Pancreas (tissue), 10 donors: ENCODE data around the gene CYSLTR2. TPM values are rescaled to one million over a fixed set of nuclear protein-coding genes. Genes with fewer than 3 reads are reported as not detected.

ENCODE experiments used
- ATAC-seq, 4 donors: fragments of 200-7000 bp; cut with Tn5 transposase; one replicate each; pipeline versions ENCODE4 v1.8.0 to v1.9.1; 2020; ENCODE audit warnings: mild to moderate bottlenecking in 4 of 4, moderate library complexity in 4 of 4
- DNase-seq, 6 donors: peaks; one replicate each; pipeline ENCODE4 v3.0.0-alpha.2; 2020
- FAIRE-seq: peaks from 2 replicates; lab custom pipeline; 2012; peaks lifted over from hg19 to GRCh38; lab: Jason Lieb, UNC
- H3K27ac ChIP-seq, 4 donors: fragments of 200-600 bp; sonication (generic); 1 replicate in 3 of 4; 2 replicates in 1 of 4; pipeline versions ENCODE4 v1.5.0 to v1.8.0; 2020
- H3K27me3 ChIP-seq, 4 donors: fragments of 200-600 bp; one replicate each; pipeline ENCODE4 v1.8.0; 2021
- H3K36me3 ChIP-seq, 3 donors: fragments of 200-600 bp; sonication (generic) in 1 of 3; one replicate each; pipeline versions ENCODE4 v1.5.0 to v1.8.0; 2020 to 2021
- H3K4me1 ChIP-seq, 3 donors: fragments of 200-600 bp; one replicate each; pipeline ENCODE4 v1.8.0; 2021
- H3K4me3 ChIP-seq, 4 donors: fragments of 200-600 bp; sonication (generic) in 2 of 4; one replicate each; pipeline versions ENCODE4 v1.5.0 to v1.8.0; 2020 to 2021
- H3K9me3 ChIP-seq, 4 donors: fragments of 200-600 bp; one replicate each; pipeline ENCODE4 v1.8.0; 2021
- CTCF ChIP-seq, 4 donors: fragments of 200-600 bp; sonication (generic) in 3 of 4; IDR thresholded peaks; one replicate each; pipeline versions ENCODE4 v1.5.0 to v1.8.0; 2021; ENCODE audit warnings: antibody characterized with exemption in 4 of 4
- WGBS, 2 donors: extraction: QIAGEN DNeasy Blood & Tissue Kit; methylation state at CpG; one replicate each; pipeline ENCODE4 v1.1.7; 2013; 5-methylcytosine and 5-hydroxymethylcytosine counted together
- intact Hi-C, 3 donors: fragments of 100-400 bp; cut with DNase I; formaldehyde crosslinking; loops; one replicate each; pipeline versions ENCODE4 v1.11.1 to v1.14.2; 2022
- polyA plus RNA-seq, 2 donors: library from polyadenylated mRNA; stranded (reverse); fragments of 200-250 nt; gene quantifications; one replicate each; pipeline ENCODE4 v1.2.3, GENCODE V29; 2013
- total RNA-seq, 6 donors: library from RNA; stranded (reverse); fragmentation: NEBNext Ultra II Directional in 4 of 6; extraction: Animal tissue kit (Norgen Biotek cat#: 25700) in 4 of 6; gene quantifications; one replicate each; pipeline versions ENCODE4 v1.2.1 to v1.2.4, GENCODE V29; 2021 to 2023
- donor health status: healthy with polysubstance abuse.
- donor health status: DM: no; HTN: no; CAD: no; lungs with moderate emphysema.
- donor health status: DM: no; HTN: no; CAD: no.
- donor health status: control.
- donor health status: control.
- donor health status: Bipolar disorder and iron deficiency.
- donor health status: DM: yes; HTN: yes; CAD: no.
- donor health status: DM: no; HTN: no; CAD: no.
- donor health status: DM: no; HTN: no; CAD: no.
- donor health status: DM: yes; HTN: yes; CAD: no.

CYSLTR2 gene
- total and polyA plus RNA-seq, 8 donors = 0.06 to 0.43 (median 0.17) TPM; not detected in 2

GRCh38 chr13:48707405-48707804 lies 53.7 kb downstream of the CYSLTR2 start:
- intact Hi-C loops = no loop called here
- WGBS, 2 donors = 78 to 83% methylated on average over 5 of the region's 5 CpGs
- H3K36me3 ChIP-seq = no peaks in the 10 kb centered on the region
- H3K9me3 ChIP-seq = no peaks in the 10 kb centered on the region
- no peaks in the 10 kb centered on the region for H3K27me3 ChIP-seq
- no peak for DNase-seq
- TF ChIP-seq CTCF (IDR thresholded peaks at IDR 0.05) = no peak
- ATAC-seq = no peak
- no peaks in the 10 kb centered on the region for H3K4me1 ChIP-seq
- no peak overlapping the region for H3K27ac ChIP-seq
- no peak for FAIRE-seq
- H3K4me3 ChIP-seq = no peak overlapping the region

DNA sequence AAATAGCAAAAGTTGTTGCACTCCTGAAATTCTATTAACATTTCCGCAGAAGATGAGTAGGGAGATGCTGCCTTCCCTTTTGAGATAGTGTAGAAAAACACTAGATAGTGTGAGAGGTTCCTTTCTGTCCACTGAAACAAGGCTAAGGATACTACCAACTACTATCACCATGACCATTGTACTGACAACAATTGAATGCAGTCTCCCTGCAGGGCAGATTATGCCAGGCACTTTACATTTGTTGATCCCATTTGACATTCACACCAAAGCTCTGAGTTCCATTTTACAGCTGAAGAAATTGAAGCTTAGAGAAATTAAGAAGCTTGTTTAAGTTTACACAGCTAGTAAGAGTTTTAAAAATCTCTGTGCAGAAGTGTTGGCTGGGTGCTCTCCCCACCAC lies 55.0 kb downstream of the CYSLTR2 start:
- H3K4me1 ChIP-seq = no peaks in the 10 kb centered on the region
- no peak for TF ChIP-seq CTCF (IDR thresholded peaks at IDR 0.05)
- no peaks in the 10 kb centered on the region for H3K36me3 ChIP-seq
- no peak overlapping the region for H3K27ac ChIP-seq
- intact Hi-C loops = no loop called here
- no peaks in the 10 kb centered on the region for H3K9me3 ChIP-seq
- no peaks in the 10 kb centered on the region for H3K27me3 ChIP-seq
- H3K4me3 ChIP-seq = no peak overlapping the region
- DNase-seq = no peak
- WGBS, 2 donors = 85 to 96% methylated on average over 1 of the region's 1 CpG
- ATAC-seq = no peak
- FAIRE-seq = no peak

DNA sequence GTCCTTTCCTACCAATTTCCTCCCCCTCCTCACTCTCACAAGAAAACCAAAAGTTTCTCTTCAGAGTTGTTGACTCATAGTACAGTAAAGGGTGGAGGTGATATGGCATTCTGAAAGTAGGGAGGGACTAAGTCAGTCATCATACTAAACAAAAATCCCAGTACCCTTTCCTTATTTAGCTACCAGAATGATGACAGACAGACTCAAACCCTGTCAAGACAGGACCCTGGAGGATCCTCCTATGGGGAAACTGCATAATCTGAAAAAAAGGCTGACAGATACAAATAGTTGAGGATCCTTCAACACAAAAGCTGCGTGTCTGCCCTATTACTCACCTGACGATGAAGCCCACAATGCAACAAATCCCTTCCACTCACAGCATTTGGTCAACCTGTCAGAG lies 55.5 kb downstream of the CYSLTR2 start:
- FAIRE-seq (no peak), ATAC-seq (no peak), DNase-seq (no peak)
- Histone ChIP-seq H3K9me3 (no peaks in the 10 kb centered on the region), H3K36me3 (no peaks in the 10 kb centered on the region), H3K27me3 (no peaks in the 10 kb centered on the region), H3K27ac (no peak overlapping the region), H3K4me3 (no peak overlapping the region), H3K4me1 (no peaks in the 10 kb centered on the region)
- intact Hi-C loops = no loop called here
- no peak for TF ChIP-seq CTCF (IDR thresholded peaks at IDR 0.05)
- WGBS, 2 donors = 69 to 82% methylated on average over 2 of the region's 2 CpGs

DNA sequence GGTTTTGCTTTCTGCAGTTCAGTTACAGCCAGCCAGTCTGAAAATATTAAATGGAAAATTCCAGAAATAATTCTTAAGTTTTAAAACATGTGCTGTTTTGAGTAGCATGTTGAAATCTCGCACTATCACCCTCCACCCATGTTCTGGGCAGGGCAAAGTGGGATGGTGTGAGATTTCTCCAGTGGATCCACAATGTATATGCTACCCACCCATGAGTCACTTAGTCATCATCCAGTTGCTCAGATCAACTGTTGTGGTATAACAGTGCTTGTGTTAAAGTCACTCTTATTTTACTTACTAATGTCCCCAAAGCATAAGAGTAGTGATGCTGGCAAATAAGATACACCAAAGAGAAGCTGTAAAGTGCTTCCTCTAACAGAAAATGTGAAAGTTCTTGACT lies 56.4 kb downstream of the CYSLTR2 start:
- DNase-seq (no peak), FAIRE-seq (no peak), ATAC-seq (no peak)
- TF ChIP-seq CTCF (IDR thresholded peaks at IDR 0.05) = no peak
- H3K36me3 ChIP-seq = no peaks in the 10 kb centered on the region
- 88 to 100% methylated on average over 1 of the region's 1 CpG for WGBS, 2 donors
- no peaks in the 10 kb centered on the region for H3K9me3 ChIP-seq
- H3K4me3 ChIP-seq = no peak overlapping the region
- H3K27me3 ChIP-seq = no peaks in the 10 kb centered on the region
- intact Hi-C loops = no loop called here
- no peak overlapping the region for H3K27ac ChIP-seq
- no peaks in the 10 kb centered on the region for H3K4me1 ChIP-seq

GRCh38 chr13:48712141-48712540 lies 58.4 kb downstream of the CYSLTR2 start:
- no peak for TF ChIP-seq CTCF (IDR thresholded peaks at IDR 0.05)
- no peaks in the 10 kb centered on the region for H3K27me3 ChIP-seq
- intact Hi-C loops = no loop called here
- no peak overlapping the region for H3K27ac ChIP-seq
- H3K4me3 ChIP-seq = no peak overlapping the region
- H3K9me3 ChIP-seq = no peaks in the 10 kb centered on the region
- no peak for FAIRE-seq
- no peaks in the 10 kb centered on the region for H3K36me3 ChIP-seq
- DNase-seq = no peak
- ATAC-seq = no peak
- H3K4me1 ChIP-seq = no peaks in the 10 kb centered on the region
